ENCODE measurements around the gene LHX4.

Gene LHX4

GRCh38 chr1:180309338-180309737 is 79.3 kb downstream of the LHX4 start:
- DNase-seq (ENCODE audit: low spot score): no peak

GRCh38 chr1:180310095-180310494 is 80.0 kb downstream of the LHX4 start:
- DNase-seq (ENCODE audit: low spot score): no peak

- no peak for DNase-seq (ENCODE audit: low spot score)
Measured at GRCh38 chr1:180311011-180311730, 81.1 kb downstream of the LHX4 start.

- no peak for DNase-seq (ENCODE audit: low spot score)
Measured at GRCh38 chr1:180312926-180313325, 82.9 kb downstream of the LHX4 start.

- DNase-seq (ENCODE audit: low spot score): no peak
Measured at GRCh38 chr1:180327089-180327488, 97.0 kb downstream of the LHX4 start.

All from SW480 (cell line).